GM23338 (cell line): ENCODE results near the gene ENTPD6. TPM values are rescaled to one million over a fixed set of nuclear protein-coding genes. Genes with fewer than 3 reads are reported as not detected.

ENCODE experiments used
- ATAC-seq: fragments of 200-7000 bp; cut with Tn5 transposase; 3 replicates; pipeline ENCODE4 v1.9.1; 2020
- DNase-seq: peaks from one replicate; pipeline ENCODE4 v3.0.0-alpha.2; 2015; ENCODE audit warnings: low spot score
- H2AFZ ChIP-seq: fragments of 200-600 bp; sonication (generic); 2 replicates; pipeline ENCODE4 v1.8.0; 2016; ENCODE audit warnings: antibody characterized with exemption, mild to moderate bottlenecking, moderate library complexity
- H3F3A ChIP-seq: fragments of 200-600 bp; sonication (generic); replicated peaks from 2 replicates; pipeline ENCODE4 v1.8.0; 2017; ENCODE audit warnings: antibody characterized with exemption, mixed run types, low read depth
- H3K27ac ChIP-seq: fragments of 200-600 bp; sonication (generic); 2 replicates; pipeline ENCODE4 v1.6.1; 2016; ENCODE audit warnings: low read depth
- H3K27me3 ChIP-seq: fragments of 200-600 bp; sonication (generic); 2 replicates; pipeline ENCODE4 v1.8.0; 2016; ENCODE audit warnings: mild to moderate bottlenecking, mixed run types, moderate library complexity; ENCODE audit not compliant: insufficient read depth
- H3K36me3 ChIP-seq: fragments of 200-600 bp; sonication (generic); 2 replicates; pipeline ENCODE4 v1.8.0; 2016; ENCODE audit warnings: mild to moderate bottlenecking; ENCODE audit not compliant: insufficient read depth
- H3K4me1 ChIP-seq: fragments of 200-600 bp; sonication (generic); 2 replicates; pipeline ENCODE4 v1.8.0; 2016; ENCODE audit warnings: mild to moderate bottlenecking, moderate library complexity; ENCODE audit not compliant: insufficient read depth
- H3K4me2 ChIP-seq: fragments of 200-600 bp; sonication (generic); 2 replicates; pipeline ENCODE4 v1.7.1; 2017; ENCODE audit warnings: mixed run types
- H3K4me3 ChIP-seq: fragments of 200-600 bp; sonication (generic); 2 replicates; pipeline ENCODE4 v1.6.1; 2016; ENCODE audit warnings: mixed run types
- H3K79me2 ChIP-seq: fragments of 200-600 bp; sonication (generic); replicated peaks from 2 replicates; pipeline ENCODE4 v1.8.0; 2017; ENCODE audit warnings: mild to moderate bottlenecking; ENCODE audit not compliant: insufficient read depth
- H3K9me2 ChIP-seq: fragments of 200-600 bp; sonication (generic); 2 replicates; pipeline ENCODE4 v1.8.0; 2017; ENCODE audit not compliant: insufficient read depth
- H4K20me1 ChIP-seq: fragments of 200-600 bp; sonication (generic); replicated peaks from 2 replicates; pipeline ENCODE4 v1.8.0; 2017; ENCODE audit warnings: mild to moderate bottlenecking; ENCODE audit not compliant: insufficient read depth
- H3K27ac Mint-ChIP-seq: 2 replicates; pipeline ENCODE4 v1.8.0; 2020; ENCODE audit warnings: inconsistent platforms, mild to moderate bottlenecking, moderate library complexity, mixed read lengths
- H3K27me3 Mint-ChIP-seq: 3 replicates; pipeline ENCODE4 v1.8.0; 2022; ENCODE audit warnings: low read depth, mild to moderate bottlenecking, moderate library complexity, mixed read lengths, inconsistent platforms; ENCODE audit not compliant: insufficient read depth, poor library complexity
- H3K36me3 Mint-ChIP-seq: 3 replicates; pipeline ENCODE4 v1.8.0; 2021; ENCODE audit warnings: low read depth, mild to moderate bottlenecking, inconsistent platforms, moderate library complexity, mixed read lengths
- H3K4me1 Mint-ChIP-seq: 3 replicates; pipeline ENCODE4 v1.8.0; 2020; ENCODE audit warnings: mild to moderate bottlenecking, inconsistent platforms, mixed read lengths
- H3K4me3 Mint-ChIP-seq: 3 replicates; pipeline ENCODE4 v1.8.0; 2021; ENCODE audit warnings: moderate library complexity, mild to moderate bottlenecking, inconsistent platforms, mixed read lengths
- H3K9me3 Mint-ChIP-seq: 3 replicates; pipeline ENCODE4 v1.8.0; 2020; ENCODE audit warnings: moderate library complexity, mild to moderate bottlenecking, inconsistent platforms, mixed read lengths
- CREB1 ChIP-seq: fragments of 250-450 bp; sonication (Bioruptor Pico); IDR thresholded peaks from 2 replicates; pipeline ENCODE4 v1.5.0; 2020; ENCODE audit warnings: low read depth, mild to moderate bottlenecking, moderate library complexity
- CTCF ChIP-seq, 2 experiments: fragments of 200-600 bp in 1 of 2; sonication (generic) in 1 of 2; conservative IDR thresholded peaks; 2 replicates each; pipeline versions ENCODE4 v1.5.1 to v1.6.1; 2016 to 2017; ENCODE audit warnings: antibody characterized with exemption in 2 of 2, low read depth in 2 of 2, mild to moderate bottlenecking in 2 of 2, moderate library complexity in 1 of 2
- ETS1 ChIP-seq: IDR thresholded peaks from 2 replicates; pipeline ENCODE4 v1.6.1; 2016; ENCODE audit warnings: antibody characterized with exemption
- EZH2 ChIP-seq: fragments of 200-600 bp; sonication (generic); IDR thresholded peaks from one replicate; pipeline ENCODE4 v1.8.0; 2017; ENCODE audit warnings: antibody characterized with exemption, mild to moderate bottlenecking, low read depth; ENCODE audit not compliant: unreplicated experiment
- EZH2phosphoT487 ChIP-seq: fragments of 200-600 bp; sonication (generic); IDR thresholded peaks from one replicate; pipeline ENCODE4 v1.8.1; 2018; ENCODE audit warnings: antibody characterized with exemption; ENCODE audit not compliant: unreplicated experiment
- JUNB ChIP-seq: IDR thresholded peaks from one replicate; pipeline ENCODE4 v1.6.1; 2016; ENCODE audit warnings: antibody characterized with exemption; ENCODE audit not compliant: unreplicated experiment
- NANOG ChIP-seq: IDR thresholded peaks from 2 replicates; pipeline ENCODE4 v1.6.1; 2016; ENCODE audit warnings: antibody characterized with exemption, borderline replicate concordance
- POLR2AphosphoS5 ChIP-seq: IDR thresholded peaks from 2 replicates; pipeline ENCODE4 v1.6.1; 2016; ENCODE audit warnings: antibody characterized with exemption, low read depth
- REST ChIP-seq: IDR thresholded peaks from one replicate; pipeline ENCODE4 v1.6.1; 2018; ENCODE audit warnings: antibody characterized with exemption; ENCODE audit not compliant: unreplicated experiment
- ZNF331 ChIP-seq: fragments of 250-450 bp; sonication (Bioruptor Pico); IDR thresholded peaks from 2 replicates; pipeline ENCODE4 v1.5.0; 2020; ENCODE audit warnings: low read depth, mild to moderate bottlenecking, moderate library complexity
- polyA plus RNA-seq: library from polyadenylated mRNA; unstranded; fragments of >200 nt; fragmentation: Nextera tagmentation; extraction: Ambion mirVana; gene quantifications from 2 replicates; pipeline ENCODE4 v1.2.1, GENCODE V29; 2016
- total RNA-seq: library from RNA; depleted of rRNA; stranded (reverse); fragments of >200 nt; shearing (Covaris generic); gene quantifications from 2 replicates; pipeline ENCODE4 v1.2.3, GENCODE V29; 2014

Gene ENTPD6
- total and polyA plus RNA-seq, 2 experiments from 2014 or later: 19.3 to 45.9 TPM

GRCh38 chr20:25222461-25223178 lies 27.1 kb downstream of the ENTPD6 start (continued):
- TF ChIP-seq REST (no peak), ETS1 (no peak), CREB1 (CRISPR knock-in tag) (no peak), CTCF (conservative IDR thresholded peaks at IDR 0.05; ENCODE audit: low read depth in 2 of 2) (no peak), JUNB (no peak), NANOG (no peak)

- DNase-seq (peak; percentile 33), ATAC-seq (peak; percentile 79)
- no peaks in the 10 kb centered on the region for H3F3A ChIP-seq
- Mint-ChIP-seq H3K9me3 (no peaks in the 10 kb centered on the region), H3K36me3 (no peaks in the 10 kb centered on the region; the same call in 1 of the 3 replicates), H3K27me3 (peaks cover 4% of the 10 kb centered on the region), H3K4me1 (peaks cover 7% of the 10 kb centered on the region), H3K4me3 (no peak overlapping the region), H3K27ac (peak overlapping the region; percentile 90)
- no peak overlapping the region for H3K4me2 ChIP-seq
- no peak overlapping the region for H2AFZ ChIP-seq
- H3K27me3 ChIP-seq: no peaks in the 10 kb centered on the region
- no peak overlapping the region for H3K4me3 ChIP-seq
- no peaks in the 10 kb centered on the region for H4K20me1 ChIP-seq
- H3K36me3 ChIP-seq: no peaks in the 10 kb centered on the region
- no peaks in the 10 kb centered on the region for H3K4me1 ChIP-seq
- H3K79me2 ChIP-seq: no peaks in the 10 kb centered on the region
- no peak overlapping the region for H3K27ac ChIP-seq
- no peaks in the 10 kb centered on the region for H3K9me2 ChIP-seq
- TF ChIP-seq EZH2phosphoT487 (no peak), ETS1 (no peak), CREB1 (CRISPR knock-in tag) (no peak), EZH2 (no peak), ZNF331 (CRISPR knock-in tag) (no peak), CTCF (conservative IDR thresholded peaks at IDR 0.05; ENCODE audit: low read depth in 2 of 2) (no peak), POLR2AphosphoS5 (no peak), JUNB (no peak), REST (no peak)
These were observed 27.7 kb downstream of the ENTPD6 start for GRCh38 chr20:25223179-25223661.
